Measurements from ENCODE around the gene KLK7.

GRCh38 chr19:51019544-51019925 lies 35.8 kb upstream of the KLK7 start, which contains the start of gene KLK10:
- TF ChIP-seq CTCF (conservative IDR thresholded peaks at IDR 0.05; ENCODE audit: low read length), result no peak
- no peak for TF ChIP-seq EZH2phosphoT487 (IDR thresholded peaks at IDR 0.05; ENCODE audit: borderline replicate concordance)

All from Loucy (cell line).